Esophagus squamous epithelium (tissue), 4 donors: Measurements from ENCODE around the gene ANKRD37.

Source experiments
- CTCF ChIP-seq, 6 experiments: fragments of 450-650 bp in 4 of 6; fragments of 200-600 bp in 2 of 6; sonication (generic) in 2 of 6; IDR thresholded peaks; one replicate each; pipeline ENCODE4 v1.5.1; 2016 to 2019; ENCODE audit warnings: antibody characterized with exemption in 6 of 6, mild to moderate bottlenecking in 4 of 6, moderate library complexity in 4 of 6
- POLR2A ChIP-seq, 4 donors: fragments of 450-650 bp; IDR thresholded peaks; one replicate each; pipeline ENCODE4 v1.6.1; 2017; ENCODE audit warnings: antibody characterized with exemption in 4 of 4, mild to moderate bottlenecking in 4 of 4, moderate library complexity in 3 of 4

GRCh38 chr4:185437809-185438208, 41.2 kb downstream of the ANKRD37 start:
- TF ChIP-seq CTCF (IDR thresholded peaks at IDR 0.05) (no peak), POLR2A (IDR thresholded peaks at IDR 0.05) (no peak)
